Breast epithelium (tissue), 4 donors: Measurements from ENCODE around the gene FAM241B. TPM values are rescaled to one million over a fixed set of nuclear protein-coding genes. Genes with fewer than 3 reads are reported as not detected.
A peak's percentile ranks its signal among the peaks of the same experiment; 100 is the strongest.

Experiments
- DNase-seq, 2 donors: peaks; one replicate each; pipeline ENCODE4 v3.0.0-alpha.2; 2019; ENCODE audit warnings: low spot score in 2 of 2
- H3K27ac ChIP-seq, 2 donors: fragments of 200-600 bp; sonication (generic) in 1 of 2; one replicate each; pipeline ENCODE4 v1.5.1; 2016 to 2019; ENCODE audit warnings: mild to moderate bottlenecking in 1 of 2
- H3K27me3 ChIP-seq, 2 donors: fragments of 200-600 bp; sonication (generic) in 1 of 2; one replicate each; pipeline versions ENCODE4 v1.5.1 to v1.6.0; 2017 to 2019; ENCODE audit warnings: control low read depth in 1 of 2, mild to moderate bottlenecking in 1 of 2
- H3K36me3 ChIP-seq: fragments of 200-600 bp; one replicate; pipeline ENCODE4 v1.5.1; 2019
- H3K4me1 ChIP-seq, 2 donors: fragments of 200-600 bp; sonication (generic); one replicate each; pipeline ENCODE4 v1.5.1; 2016 to 2019; ENCODE audit warnings: control low read depth in 1 of 2
- H3K4me3 ChIP-seq, 3 donors: fragments of 200-600 bp; sonication (generic); 1 replicate in 2 of 3; 2 replicates in 1 of 3; pipeline ENCODE4 v1.5.1; 2016 to 2019; ENCODE audit warnings: mild to moderate bottlenecking in 3 of 3, moderate library complexity in 2 of 3
- H3K9me3 ChIP-seq, 2 donors: fragments of 200-600 bp; sonication (generic) in 1 of 2; one replicate each; pipeline ENCODE4 v1.5.1; 2016 to 2019; ENCODE audit warnings: control low read depth in 1 of 2
- CTCF ChIP-seq, 3 donors: fragments of 450-650 bp; IDR thresholded peaks; one replicate each; pipeline ENCODE4 v1.5.1; 2016 to 2017; ENCODE audit warnings: antibody characterized with exemption in 3 of 3, mild to moderate bottlenecking in 3 of 3, moderate library complexity in 3 of 3
- POLR2A ChIP-seq: fragments of 450-650 bp; IDR thresholded peaks from one replicate; pipeline ENCODE4 v1.6.1; 2016; ENCODE audit warnings: antibody characterized with exemption, mild to moderate bottlenecking, moderate library complexity
- POLR2AphosphoS5 ChIP-seq, 3 donors: sonication (generic); formaldehyde crosslinking; IDR thresholded peaks; one replicate each; pipeline ENCODE4 v1.6.1; 2017; ENCODE audit warnings: antibody characterized with exemption in 3 of 3
- intact Hi-C: fragments of 100-400 bp; cut with DNase I; formaldehyde crosslinking; loops from one replicate; pipeline ENCODE4 v1.15.1; 2023; ENCODE audit warnings: low total_unique reads
- total RNA-seq, 3 donors: library from RNA; depleted of rRNA; stranded (reverse); fragments of >200 nt; gene quantifications; one replicate each; pipeline ENCODE4 v1.1.0, GENCODE V29; 2016

The FAM241B gene
- total RNA-seq, 3 donors from 2014 or later = 0.48 to 8.5 (median 6.2) TPM

GRCh38 chr10:69641261-69641980, 11.4 kb downstream of the FAM241B start:
- no peaks in the 10 kb centered on the region for H3K4me1 ChIP-seq
- no peaks in the 10 kb centered on the region for H3K36me3 ChIP-seq
- intact Hi-C loops = loop anchor here (10.0 kb wide), 1 partner anchor 73 kb away; no protein-coding TSS in a partner anchor
- no peaks in the 10 kb centered on the region for H3K9me3 ChIP-seq
- TF ChIP-seq POLR2AphosphoS5 (IDR thresholded peaks at IDR 0.05) (no peak), CTCF (IDR thresholded peaks at IDR 0.05) (no peak), POLR2A (no peak)
- DNase-seq = no peak
- H3K27ac ChIP-seq = peak overlapping the region; percentile 41 to 77
- H3K4me3 ChIP-seq = no peak overlapping the region
- no peaks in the 10 kb centered on the region for H3K27me3 ChIP-seq

GRCh38 chr10:69642747-69643146, 12.7 kb downstream of the FAM241B start:
- H3K27ac ChIP-seq = no peak overlapping the region
- H3K9me3 ChIP-seq = no peaks in the 10 kb centered on the region
- intact Hi-C loops = loop anchor here (10.0 kb wide), 1 partner anchor 72 kb away; no protein-coding TSS in a partner anchor
- no peak for DNase-seq
- no peaks in the 10 kb centered on the region for H3K27me3 ChIP-seq
- no peak overlapping the region for H3K4me3 ChIP-seq
- no peaks in the 10 kb centered on the region for H3K4me1 ChIP-seq
- H3K36me3 ChIP-seq = no peaks in the 10 kb centered on the region
- TF ChIP-seq POLR2AphosphoS5 (IDR thresholded peaks at IDR 0.05) (no peak), POLR2A (no peak), CTCF (IDR thresholded peaks at IDR 0.05) (no peak)

GRCh38 chr10:69643779-69644657, 14.0 kb downstream of the FAM241B start:
- intact Hi-C loops = loop anchor here (10.0 kb wide), 1 partner anchor 71 kb away; no protein-coding TSS in a partner anchor
- no peak overlapping the region for H3K27ac ChIP-seq
- H3K36me3 ChIP-seq = no peaks in the 10 kb centered on the region
- no peak overlapping the region for H3K4me3 ChIP-seq
- no peak for DNase-seq
- TF ChIP-seq POLR2A (no peak), POLR2AphosphoS5 (IDR thresholded peaks at IDR 0.05) (no peak), CTCF (IDR thresholded peaks at IDR 0.05) (no peak)
- no peaks in the 10 kb centered on the region for H3K27me3 ChIP-seq
- H3K9me3 ChIP-seq = no peaks in the 10 kb centered on the region
- H3K4me1 ChIP-seq = no peaks in the 10 kb centered on the region

GRCh38 chr10:69644658-69645295, 14.7 kb downstream of the FAM241B start:
- no peak overlapping the region for H3K4me3 ChIP-seq
- intact Hi-C loops = loop anchor here (10.0 kb wide), 1 partner anchor 70 kb away; no protein-coding TSS in a partner anchor
- no peaks in the 10 kb centered on the region for H3K4me1 ChIP-seq
- H3K36me3 ChIP-seq = no peaks in the 10 kb centered on the region
- H3K27ac ChIP-seq = no peak overlapping the region
- no peaks in the 10 kb centered on the region for H3K27me3 ChIP-seq
- DNase-seq = peak in 1 of 2 donors; percentile 37
- TF ChIP-seq POLR2AphosphoS5 (IDR thresholded peaks at IDR 0.05) (no peak), CTCF (IDR thresholded peaks at IDR 0.05) (peak; percentile 63 to 82 (median 68))
- H3K9me3 ChIP-seq = no peaks in the 10 kb centered on the region
